HEK293 (cell line): ENCODE data around the gene CPA5.

Experiments
- CTCF ChIA-PET: fragments of 350-600 bp; formaldehyde crosslinking; extraction: SDS; loops from one replicate; lab custom pipeline; 2021; ENCODE audit warnings: antibody characterized with exemption; lab: Yijun Ruan, JAX
- POLR2A ChIA-PET: fragments of 300-600 bp; formaldehyde crosslinking; extraction: SDS; loops from one replicate; lab custom pipeline; 2020; ENCODE audit warnings: antibody characterized with exemption, inconsistent platforms; lab: Yijun Ruan, JAX
- H3K27ac ChIP-seq: fragments of 200-500 bp; sonication (Bioruptor generic); 2 replicates; pipeline ENCODE4 v1.5.1; 2014; ENCODE audit warnings: low read depth, low read length, control low read depth, inconsistent platforms; ENCODE audit errors: extremely low read depth
- H3K36me3 ChIP-seq, 2 experiments: fragments of 200-500 bp in 1 of 2; sonication (Bioruptor generic) in 1 of 2; 1 replicate in 1 of 2; 2 replicates in 1 of 2; pipeline ENCODE4 v1.5.1; 2014 to 2017; ENCODE audit warnings: inconsistent platforms in 2 of 2, low read length in 2 of 2; ENCODE audit not compliant: control insufficient read depth in 2 of 2, insufficient read depth in 1 of 2
- H3K4me1 ChIP-seq: fragments of 200-500 bp; sonication (Bioruptor generic); 2 replicates; pipeline ENCODE4 v1.5.1; 2014; ENCODE audit warnings: mild to moderate bottlenecking, low read length, inconsistent platforms; ENCODE audit not compliant: control insufficient read depth, insufficient read depth
- H3K4me3 ChIP-seq: 2 replicates; pipeline ENCODE4 v1.5.1; 2011; ENCODE audit warnings: low read depth, mild to moderate bottlenecking, control low read depth, low read length, moderate library complexity
- H3K9me3 ChIP-seq: fragments of 200-500 bp; sonication (Bioruptor generic); 2 replicates; pipeline ENCODE4 v1.5.1; 2014; ENCODE audit warnings: low read depth, low read length, inconsistent platforms; ENCODE audit not compliant: control insufficient read depth, insufficient read depth
- GLIS1 ChIP-seq: fragments of 450-650 bp; formaldehyde crosslinking; IDR thresholded peaks from 2 replicates; pipeline ENCODE4 v1.5.1; 2016; ENCODE audit warnings: missing biosample characterization, missing genetic modification characterization
- HOXA7 ChIP-seq: sonication (generic); formaldehyde crosslinking; IDR thresholded peaks from 2 replicates; pipeline ENCODE4 v1.8.1; 2022; ENCODE audit warnings: missing genetic modification reagents, borderline replicate concordance
- KLF16 ChIP-seq: fragments of 450-650 bp; formaldehyde crosslinking; IDR thresholded peaks from 2 replicates; pipeline ENCODE4 v1.5.1; 2017; ENCODE audit warnings: missing biosample characterization, missing genetic modification characterization
- KLF9 ChIP-seq: fragments of 450-650 bp; formaldehyde crosslinking; IDR thresholded peaks from 2 replicates; pipeline ENCODE4 v1.5.1; 2016; ENCODE audit warnings: missing biosample characterization, missing genetic modification characterization, low read depth
- SP7 ChIP-seq: fragments of 450-650 bp; formaldehyde crosslinking; IDR thresholded peaks from 2 replicates; pipeline ENCODE4 v1.5.1; 2016; ENCODE audit warnings: missing biosample characterization, missing genetic modification characterization
- ZBTB17 ChIP-seq: fragments of 450-650 bp; formaldehyde crosslinking; IDR thresholded peaks from 2 replicates; pipeline ENCODE4 v1.5.1; 2016; ENCODE audit warnings: missing biosample characterization, missing genetic modification characterization
- ZBTB20 ChIP-seq: fragments of 450-650 bp; formaldehyde crosslinking; IDR thresholded peaks from 2 replicates; pipeline ENCODE4 v1.5.1; 2016; ENCODE audit warnings: missing biosample characterization, missing genetic modification characterization
- ZNF24 ChIP-seq: fragments of 450-650 bp; formaldehyde crosslinking; IDR thresholded peaks from 2 replicates; pipeline ENCODE4 v1.5.1; 2016; ENCODE audit warnings: missing biosample characterization, missing genetic modification characterization
- ZNF266 ChIP-seq: fragments of 450-650 bp; formaldehyde crosslinking; IDR thresholded peaks from 2 replicates; pipeline ENCODE4 v1.5.1; 2016; ENCODE audit warnings: missing biosample characterization, missing genetic modification characterization, low read depth
- ZNF341 ChIP-seq: fragments of 450-650 bp; formaldehyde crosslinking; IDR thresholded peaks from 2 replicates; pipeline ENCODE4; 2016; ENCODE audit warnings: low read depth, missing biosample characterization, missing genetic modification characterization
- ZNF426 ChIP-seq: fragments of 450-650 bp; formaldehyde crosslinking; IDR thresholded peaks from 2 replicates; pipeline ENCODE4 v1.5.1; 2017; ENCODE audit warnings: missing biosample characterization, missing genetic modification characterization, mild to moderate bottlenecking, inconsistent platforms, moderate library complexity
- ZNF501 ChIP-seq: fragments of 450-650 bp; formaldehyde crosslinking; IDR thresholded peaks from 2 replicates; pipeline ENCODE4 v1.5.1; 2016; ENCODE audit warnings: missing biosample characterization, missing genetic modification characterization
- ZNF521 ChIP-seq: fragments of 450-650 bp; formaldehyde crosslinking; IDR thresholded peaks from 2 replicates; pipeline ENCODE4 v1.5.1; 2017; ENCODE audit warnings: missing biosample characterization, mild to moderate bottlenecking, missing genetic modification characterization
- ZNF544 ChIP-seq: fragments of 450-650 bp; formaldehyde crosslinking; IDR thresholded peaks from 2 replicates; pipeline ENCODE4 v1.5.0; 2017; ENCODE audit warnings: missing biosample characterization, missing genetic modification characterization
- ZNF571 ChIP-seq: fragments of 450-650 bp; formaldehyde crosslinking; IDR thresholded peaks from 2 replicates; pipeline ENCODE4 v1.5.0; 2017; ENCODE audit warnings: missing biosample characterization, missing genetic modification characterization
- ZNF623 ChIP-seq: fragments of 450-650 bp; formaldehyde crosslinking; IDR thresholded peaks from 2 replicates; pipeline ENCODE4 v1.5.1; 2016; ENCODE audit warnings: missing biosample characterization, missing genetic modification characterization
- ZNF626 ChIP-seq: fragments of 450-650 bp; sonication (Bioruptor Pico); formaldehyde crosslinking; IDR thresholded peaks from 2 replicates; pipeline ENCODE4 v1.5.1; 2018; ENCODE audit warnings: missing biosample characterization, missing genetic modification characterization, inconsistent platforms
- ZXDB ChIP-seq: fragments of 450-650 bp; formaldehyde crosslinking; IDR thresholded peaks from 2 replicates; pipeline ENCODE4 v1.5.1; 2016; ENCODE audit warnings: missing biosample characterization, missing genetic modification characterization
- TF ChIP-seq, protein P1 (sequence below): fragments of 450-650 bp; formaldehyde crosslinking; IDR thresholded peaks from 2 replicates; pipeline ENCODE4 v1.5.1; 2017; ENCODE audit warnings: missing biosample characterization, missing genetic modification characterization
- TF ChIP-seq, protein P2 (sequence below): fragments of 450-650 bp; formaldehyde crosslinking; IDR thresholded peaks from 2 replicates; pipeline ENCODE4 v1.5.1; 2016; ENCODE audit warnings: missing biosample characterization, missing genetic modification characterization
- TF ChIP-seq, protein P3 (sequence below): fragments of 450-650 bp; formaldehyde crosslinking; IDR thresholded peaks from 2 replicates; pipeline ENCODE4 v1.5.1; 2016; ENCODE audit warnings: missing biosample characterization, missing genetic modification characterization
- TF ChIP-seq, protein P4 (sequence below): fragments of 450-650 bp; formaldehyde crosslinking; IDR thresholded peaks from 2 replicates; pipeline ENCODE4 v1.5.1; 2016; ENCODE audit warnings: missing biosample characterization, missing genetic modification characterization

The CPA5 gene

DNA sequence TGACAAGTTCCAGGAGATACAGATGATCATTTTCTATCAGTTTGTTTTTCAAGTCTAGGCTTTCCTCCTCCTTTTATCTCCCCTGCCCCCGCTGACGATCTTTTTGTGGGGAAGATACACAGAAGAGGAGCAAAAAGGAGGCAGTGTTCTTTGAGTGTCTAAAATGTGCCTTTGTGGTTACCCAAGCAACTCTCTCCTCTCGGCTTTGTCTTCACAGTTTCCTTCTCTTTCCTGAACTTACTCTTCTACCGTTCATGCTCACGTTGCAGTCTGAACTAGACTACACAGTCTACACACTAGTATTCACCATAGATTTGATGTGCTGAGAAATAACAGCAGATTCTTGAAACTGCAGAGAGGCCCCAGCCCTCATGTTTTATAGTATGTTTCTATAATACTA, 72.6 kb downstream of the CPA5 start:
- no peak overlapping the region for H3K27ac ChIP-seq
- ChIA-PET POLR2A (no interaction called here), CTCF (interaction anchor here (0.7 kb wide), 1 partner anchor 20 kb away, joined by 3 read pairs; no protein-coding TSS in a partner anchor)

DNA sequence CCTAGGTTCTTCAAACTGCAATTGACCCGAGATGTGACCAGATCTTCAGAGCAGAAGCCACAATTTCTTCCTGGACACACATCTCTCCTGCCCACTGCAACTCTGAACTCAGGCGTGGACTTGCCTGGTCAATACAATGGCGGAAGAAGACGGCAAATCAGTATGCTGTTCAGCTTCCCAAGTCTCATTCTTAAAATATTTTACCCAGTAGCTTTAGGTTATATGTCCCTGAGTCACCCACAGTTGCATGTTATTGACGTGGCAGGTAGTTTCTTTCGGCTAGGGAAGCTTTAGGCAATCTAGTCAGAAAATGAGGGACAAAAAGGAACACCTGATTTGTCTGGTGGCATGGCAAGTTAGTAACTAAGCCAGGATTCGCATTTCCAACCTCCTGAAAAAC, 73.7 kb downstream of the CPA5 start:
- no peak overlapping the region for H3K4me3 ChIP-seq
- CTCF ChIA-PET: no interaction called here
- no peaks in the 10 kb centered on the region for H3K4me1 ChIP-seq
- no peak overlapping the region for H3K27ac ChIP-seq
- TF ChIP-seq ZNF341 (tag by site-specific recombination): no peak
- TF ChIP-seq ZNF24: no peak
- TF ChIP-seq, protein P1, sequence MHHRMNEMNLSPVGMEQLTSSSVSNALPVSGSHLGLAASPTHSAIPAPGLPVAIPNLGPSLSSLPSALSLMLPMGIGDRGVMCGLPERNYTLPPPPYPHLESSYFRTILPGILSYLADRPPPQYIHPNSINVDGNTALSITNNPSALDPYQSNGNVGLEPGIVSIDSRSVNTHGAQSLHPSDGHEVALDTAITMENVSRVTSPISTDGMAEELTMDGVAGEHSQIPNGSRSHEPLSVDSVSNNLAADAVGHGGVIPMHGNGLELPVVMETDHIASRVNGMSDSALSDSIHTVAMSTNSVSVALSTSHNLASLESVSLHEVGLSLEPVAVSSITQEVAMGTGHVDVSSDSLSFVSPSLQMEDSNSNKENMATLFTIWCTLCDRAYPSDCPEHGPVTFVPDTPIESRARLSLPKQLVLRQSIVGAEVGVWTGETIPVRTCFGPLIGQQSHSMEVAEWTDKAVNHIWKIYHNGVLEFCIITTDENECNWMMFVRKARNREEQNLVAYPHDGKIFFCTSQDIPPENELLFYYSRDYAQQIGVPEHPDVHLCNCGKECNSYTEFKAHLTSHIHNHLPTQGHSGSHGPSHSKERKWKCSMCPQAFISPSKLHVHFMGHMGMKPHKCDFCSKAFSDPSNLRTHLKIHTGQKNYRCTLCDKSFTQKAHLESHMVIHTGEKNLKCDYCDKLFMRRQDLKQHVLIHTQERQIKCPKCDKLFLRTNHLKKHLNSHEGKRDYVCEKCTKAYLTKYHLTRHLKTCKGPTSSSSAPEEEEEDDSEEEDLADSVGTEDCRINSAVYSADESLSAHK (tag by site-specific recombination): no peak
- TF ChIP-seq ZBTB17: no peak
- no peak for TF ChIP-seq ZNF626
- TF ChIP-seq, all 188 proteins: peak for 0
- POLR2A ChIA-PET: no interaction called here
- H3K36me3 ChIP-seq: no peaks in the 10 kb centered on the region
- H3K9me3 ChIP-seq: no peaks in the 10 kb centered on the region

More for the DNA sequence above, 72.6 kb downstream of the CPA5 start:
- H3K36me3 ChIP-seq: no peaks in the 10 kb centered on the region
- H3K4me3 ChIP-seq: no peak overlapping the region
- TF ChIP-seq, protein P2, sequence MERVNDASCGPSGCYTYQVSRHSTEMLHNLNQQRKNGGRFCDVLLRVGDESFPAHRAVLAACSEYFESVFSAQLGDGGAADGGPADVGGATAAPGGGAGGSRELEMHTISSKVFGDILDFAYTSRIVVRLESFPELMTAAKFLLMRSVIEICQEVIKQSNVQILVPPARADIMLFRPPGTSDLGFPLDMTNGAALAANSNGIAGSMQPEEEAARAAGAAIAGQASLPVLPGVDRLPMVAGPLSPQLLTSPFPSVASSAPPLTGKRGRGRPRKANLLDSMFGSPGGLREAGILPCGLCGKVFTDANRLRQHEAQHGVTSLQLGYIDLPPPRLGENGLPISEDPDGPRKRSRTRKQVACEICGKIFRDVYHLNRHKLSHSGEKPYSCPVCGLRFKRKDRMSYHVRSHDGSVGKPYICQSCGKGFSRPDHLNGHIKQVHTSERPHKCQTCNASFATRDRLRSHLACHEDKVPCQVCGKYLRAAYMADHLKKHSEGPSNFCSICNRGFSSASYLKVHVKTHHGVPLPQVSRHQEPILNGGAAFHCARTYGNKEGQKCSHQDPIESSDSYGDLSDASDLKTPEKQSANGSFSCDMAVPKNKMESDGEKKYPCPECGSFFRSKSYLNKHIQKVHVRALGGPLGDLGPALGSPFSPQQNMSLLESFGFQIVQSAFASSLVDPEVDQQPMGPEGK (tag by site-specific recombination): no peak
- TF ChIP-seq KLF16 (tag by site-specific recombination) (no peak), ZNF501 (no peak), ZNF426 (tag by site-specific recombination) (no peak), KLF9 (tag by site-specific recombination) (no peak), ZNF521 (no peak), ZBTB20 (no peak), ZNF571 (tag by site-specific recombination) (no peak), HOXA7 (no peak), SP7 (tag by site-specific recombination) (no peak), ZNF341 (tag by site-specific recombination) (no peak), ZXDB (no peak), ZNF544 (no peak), GLIS1 (tag by site-specific recombination) (no peak), ZNF266 (tag by site-specific recombination) (no peak), ZNF623 (tag by site-specific recombination) (no peak)
- TF ChIP-seq, protein P3, sequence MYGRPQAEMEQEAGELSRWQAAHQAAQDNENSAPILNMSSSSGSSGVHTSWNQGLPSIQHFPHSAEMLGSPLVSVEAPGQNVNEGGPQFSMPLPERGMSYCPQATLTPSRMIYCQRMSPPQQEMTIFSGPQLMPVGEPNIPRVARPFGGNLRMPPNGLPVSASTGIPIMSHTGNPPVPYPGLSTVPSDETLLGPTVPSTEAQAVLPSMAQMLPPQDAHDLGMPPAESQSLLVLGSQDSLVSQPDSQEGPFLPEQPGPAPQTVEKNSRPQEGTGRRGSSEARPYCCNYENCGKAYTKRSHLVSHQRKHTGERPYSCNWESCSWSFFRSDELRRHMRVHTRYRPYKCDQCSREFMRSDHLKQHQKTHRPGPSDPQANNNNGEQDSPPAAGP (tag by site-specific recombination): no peak
- TF ChIP-seq, protein P4, sequence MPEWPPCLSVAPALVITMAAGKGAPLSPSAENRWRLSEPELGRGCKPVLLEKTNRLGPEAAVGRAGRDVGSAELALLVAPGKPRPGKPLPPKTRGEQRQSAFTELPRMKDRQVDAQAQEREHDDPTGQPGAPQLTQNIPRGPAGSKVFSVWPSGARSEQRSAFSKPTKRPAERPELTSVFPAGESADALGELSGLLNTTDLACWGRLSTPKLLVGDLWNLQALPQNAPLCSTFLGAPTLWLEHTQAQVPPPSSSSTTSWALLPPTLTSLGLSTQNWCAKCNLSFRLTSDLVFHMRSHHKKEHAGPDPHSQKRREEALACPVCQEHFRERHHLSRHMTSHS: no peak
- TF ChIP-seq, all 188 proteins: peak for 0
- Histone ChIP-seq H3K4me1 (no peaks in the 10 kb centered on the region), H3K9me3 (no peaks in the 10 kb centered on the region)
